HG03565 (cell line): ENCODE results near the gene SLC22A25.
"Not testable (repeated sequence)": the region's sequence is repeated elsewhere in the genome, so short reads cannot be mapped to it uniquely, and the experiment has no call there.

Experiments used
- ATAC-seq: cut with Tn5 transposase; IDR thresholded peaks from one replicate; pipeline ENCODE4 v1.9.1; 2021; ENCODE audit warnings: mild to moderate bottlenecking, moderate library complexity; ENCODE audit not compliant: unreplicated experiment

SLC22A25 gene

DNA sequence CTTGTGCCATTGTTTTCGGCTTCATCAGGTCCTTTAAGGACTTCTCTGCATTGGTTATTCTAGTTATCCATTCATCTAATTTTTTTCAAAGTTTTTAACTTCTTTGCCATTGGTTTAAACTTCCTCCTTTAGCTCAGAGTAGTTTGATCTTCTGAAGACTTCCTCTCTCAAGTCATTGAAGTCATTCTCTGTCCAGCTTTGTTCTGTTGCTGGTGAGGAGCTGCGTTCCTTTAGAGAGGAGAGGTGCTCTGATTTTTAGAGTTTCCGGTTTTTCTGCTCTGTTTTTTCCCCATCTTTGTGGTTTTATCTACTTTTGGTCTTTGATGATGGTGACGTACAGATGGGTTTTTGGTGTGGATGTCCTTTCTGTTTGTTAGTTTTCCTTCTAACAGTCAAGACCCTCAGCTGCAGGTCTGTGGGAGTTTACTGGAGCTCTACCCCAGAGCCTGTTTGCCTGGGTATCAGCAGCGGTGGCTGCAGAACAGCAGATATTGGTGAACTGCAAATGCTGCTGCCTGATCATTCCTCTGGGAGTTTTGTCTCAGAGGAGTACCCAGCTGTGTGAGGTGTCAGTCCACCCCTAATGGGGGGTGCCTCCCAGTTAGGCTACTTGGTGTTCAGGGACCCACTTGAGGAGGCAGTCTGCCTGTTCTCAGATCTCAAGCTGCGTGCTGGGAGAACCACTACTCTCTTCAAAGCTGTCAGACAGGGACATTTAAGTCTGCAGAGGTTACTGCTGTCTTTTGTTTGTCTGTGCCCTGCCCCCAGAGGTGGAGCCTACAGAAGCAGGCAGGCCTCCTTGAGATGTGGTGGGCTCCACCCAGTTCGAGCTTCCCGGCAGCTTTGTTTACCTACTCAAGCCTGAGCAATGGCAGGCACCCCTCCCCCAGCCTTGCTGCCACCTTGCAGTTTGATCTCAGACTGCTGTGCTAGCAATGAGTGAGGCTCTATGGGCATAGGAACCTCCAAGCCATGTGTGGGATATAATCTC lies 7.6 kb downstream of the SLC22A25 start:
- ATAC-seq = not testable (repeated sequence)

DNA sequence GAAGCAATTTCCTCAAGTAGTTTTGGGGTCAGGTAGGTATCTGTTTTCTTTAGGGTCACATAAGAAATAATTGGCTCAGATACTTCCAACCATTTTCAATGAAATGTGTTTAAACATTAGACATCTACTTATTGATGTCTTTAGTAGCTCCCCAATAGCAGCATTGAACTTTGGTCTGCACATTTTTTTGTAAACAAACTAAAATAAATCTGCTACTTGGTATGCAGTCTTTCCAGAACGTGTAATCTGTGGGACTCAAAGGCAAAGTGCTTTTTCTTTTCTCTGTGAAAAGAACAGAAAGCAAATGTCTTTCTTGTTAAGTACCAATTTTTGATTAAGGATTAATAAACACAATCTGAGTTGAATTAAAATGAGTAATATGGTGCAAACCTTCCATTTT lies 13.6 kb downstream of the SLC22A25 start:
- ATAC-seq = no peak

DNA sequence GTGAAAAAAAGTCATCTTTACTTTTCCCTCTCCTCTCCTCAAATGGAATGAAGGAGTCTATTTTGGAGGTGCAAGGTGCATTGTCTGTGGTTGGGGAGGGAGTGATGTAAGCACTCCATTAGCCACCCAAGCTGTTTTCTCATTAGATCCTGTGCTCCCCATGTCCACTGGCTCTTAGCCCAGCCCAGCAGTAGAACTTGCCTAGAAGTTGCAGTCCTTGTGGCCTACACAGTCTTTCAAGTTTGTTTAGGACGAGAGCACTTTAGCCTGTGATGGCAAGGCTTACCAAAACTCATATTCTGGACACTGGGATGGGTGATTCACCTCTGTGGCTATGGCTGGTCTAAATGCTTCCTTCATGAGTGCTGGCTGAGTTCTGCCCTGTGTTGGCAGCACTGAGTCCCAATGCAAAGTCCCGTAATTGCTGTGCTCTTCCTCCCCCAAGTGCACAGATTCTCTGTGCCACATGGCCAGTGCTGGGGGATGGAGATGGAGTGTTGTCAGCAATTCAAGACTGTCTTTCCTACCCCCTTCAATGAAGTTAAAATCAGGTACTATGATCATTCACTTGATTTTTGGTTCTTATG lies 15.8 kb downstream of the SLC22A25 start:
- ATAC-seq = no peak

- ATAC-seq = no peak
Observed at GRCh38 chr11:63226488-63227114, 16.8 kb downstream of the SLC22A25 start.

GRCh38 chr11:63214093-63214492 lies 29.3 kb downstream of the SLC22A25 start:
- no peak for ATAC-seq

DNA sequence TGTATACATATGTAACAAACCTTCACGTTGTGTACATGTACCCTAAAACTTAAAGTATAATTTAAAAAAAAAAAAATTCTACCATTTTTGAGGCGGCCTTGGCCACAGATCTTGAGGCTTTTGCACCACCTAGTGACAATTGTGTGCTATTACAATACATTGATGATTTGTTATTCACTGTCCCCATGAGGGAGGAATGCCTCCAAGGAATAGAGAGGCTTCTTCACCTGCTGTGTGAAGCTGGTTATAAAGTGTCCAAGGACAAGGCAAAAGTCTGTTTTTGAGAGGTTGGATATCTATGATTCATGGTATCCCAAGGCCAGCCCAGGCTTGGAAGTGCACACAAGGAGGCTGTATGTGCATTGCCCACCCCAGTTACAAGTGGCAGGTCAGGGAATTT lies 30.7 kb downstream of the SLC22A25 start:
- no peak for ATAC-seq

GRCh38 chr11:63210111-63210510 lies 33.3 kb downstream of the SLC22A25 start:
- ATAC-seq = no peak
